NCI-H1048 (cell line): ENCODE measurements around the gene FLACC1.
"Not testable (repeated sequence)": the region's sequence is repeated elsewhere in the genome, so short reads cannot be mapped to it uniquely, and the experiment has no call there.

Source experiments
- DNase-seq: peaks from one replicate; lab custom pipeline; 2025; lab: John Stamatoyannopoulos, UW

The FLACC1 gene

DNA sequence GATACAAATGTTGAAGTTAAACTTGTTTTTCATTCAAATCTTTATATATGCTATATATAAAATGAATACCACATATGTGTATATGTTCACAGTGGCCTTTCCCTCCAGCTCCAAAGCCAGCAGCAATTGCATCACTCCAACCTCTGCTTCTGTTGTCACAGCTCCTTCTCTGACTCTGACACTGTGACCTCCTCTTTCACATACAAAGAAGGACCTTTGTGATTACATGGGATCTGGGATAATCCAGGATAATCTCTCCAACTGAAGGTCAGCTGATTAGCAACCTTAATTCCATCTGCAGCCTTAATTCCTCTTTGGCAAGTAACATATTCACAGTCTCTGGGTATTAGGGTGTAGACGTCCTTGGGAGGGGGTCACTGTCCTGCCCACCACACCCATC is 8.4 kb downstream of the FLACC1 start:
- no peak for DNase-seq

DNA sequence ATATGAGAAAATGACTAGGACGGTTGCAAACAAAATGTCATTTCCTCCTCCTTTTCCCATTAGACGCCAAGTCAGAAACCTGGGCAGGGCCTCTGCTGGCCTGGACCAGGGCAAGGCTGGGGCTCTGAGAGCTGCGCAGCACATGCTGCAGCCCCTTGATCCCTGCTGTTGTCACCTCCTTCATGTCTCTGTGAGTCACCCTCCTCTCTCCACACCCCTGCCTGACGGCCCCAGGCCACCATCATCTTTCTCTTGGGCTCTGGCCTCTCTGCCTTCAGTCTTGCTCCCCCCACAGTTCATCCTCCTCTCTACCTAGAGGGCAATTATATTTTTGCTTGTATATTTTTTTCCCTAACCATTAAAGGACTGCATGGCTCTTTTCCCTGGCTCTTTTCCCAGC is 10.0 kb downstream of the FLACC1 start:
- no peak for DNase-seq

DNA sequence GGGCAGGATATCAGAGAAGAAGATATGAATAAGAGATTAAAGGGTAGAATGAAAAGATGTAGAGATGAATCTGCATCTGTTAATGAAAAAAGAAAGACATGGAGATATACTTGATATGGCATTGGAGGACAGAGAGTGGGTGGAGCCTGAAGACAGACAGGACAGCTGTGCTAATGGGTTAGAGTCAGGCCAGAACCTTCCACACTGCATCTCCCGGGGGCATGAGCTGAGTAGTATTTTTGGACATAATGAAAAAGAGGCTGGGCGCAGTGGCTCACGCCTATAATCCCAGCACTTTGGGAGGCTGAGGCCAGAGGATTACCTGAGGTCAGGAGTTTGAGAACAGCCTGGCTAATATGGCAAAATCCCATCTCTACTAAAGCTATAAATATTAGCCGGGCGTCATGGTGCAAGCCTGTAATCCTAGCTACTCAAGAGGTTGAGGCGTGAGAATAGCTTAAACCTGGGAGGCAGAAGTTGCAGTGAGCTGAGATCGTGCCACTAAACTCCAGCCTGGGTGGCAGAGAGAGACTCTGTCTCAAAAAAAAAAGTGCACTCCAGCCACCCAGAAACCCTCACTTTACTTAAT is 11.4 kb downstream of the FLACC1 start:
- DNase-seq: no peak

DNA sequence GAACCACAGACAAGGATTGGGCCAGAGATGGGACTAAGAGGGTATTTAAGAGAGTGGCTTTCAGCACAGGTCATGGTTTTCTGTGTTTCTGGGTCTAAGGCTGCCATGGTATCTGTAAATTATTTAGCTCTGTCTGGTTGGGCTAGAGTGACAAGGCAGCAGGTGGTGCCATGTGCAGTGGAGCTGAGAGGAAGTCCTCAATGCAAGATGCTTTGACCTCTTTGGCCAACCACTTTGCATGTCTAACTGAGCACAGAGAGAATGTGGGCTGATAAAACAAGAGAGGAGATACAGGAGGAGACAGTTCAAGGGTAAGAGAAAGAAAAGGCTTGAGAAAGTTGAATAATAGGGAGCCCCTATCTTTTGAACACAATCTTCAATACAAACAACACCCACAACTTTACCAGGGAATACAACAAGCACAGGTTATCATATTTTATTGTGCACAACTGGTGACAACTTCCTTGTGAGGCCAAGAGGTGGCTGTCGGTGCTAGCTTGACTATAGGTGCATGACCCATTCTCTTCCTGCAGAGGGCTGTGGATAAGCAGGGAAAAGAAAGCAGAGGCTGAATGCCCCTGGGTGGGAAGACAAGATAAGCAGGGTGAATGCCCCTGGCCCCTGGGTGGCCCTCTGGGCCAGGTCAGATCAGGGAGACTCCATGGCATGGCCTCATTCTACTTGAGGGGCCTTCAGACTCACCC is 12.3 kb downstream of the FLACC1 start:
- DNase-seq: no peak

DNA sequence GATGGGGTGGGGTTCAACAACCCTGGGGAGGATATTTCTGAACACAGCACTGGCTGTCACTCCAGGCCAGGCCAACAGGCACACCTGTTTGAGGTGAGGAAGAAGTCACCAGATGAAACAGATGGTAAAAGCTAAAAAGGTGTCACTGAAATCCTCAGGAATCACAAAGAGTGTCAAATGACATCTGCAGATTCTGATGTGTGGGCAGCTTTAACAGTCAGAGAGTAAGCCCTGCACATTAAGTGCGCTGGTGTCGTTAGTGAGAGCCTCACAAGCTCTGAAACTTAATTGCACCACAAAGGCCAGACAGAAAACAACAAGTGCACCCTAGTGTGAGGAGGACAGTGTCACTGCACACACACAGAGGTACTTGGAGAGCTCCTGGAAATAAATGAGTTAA is 13.6 kb downstream of the FLACC1 start:
- DNase-seq: no peak

DNA sequence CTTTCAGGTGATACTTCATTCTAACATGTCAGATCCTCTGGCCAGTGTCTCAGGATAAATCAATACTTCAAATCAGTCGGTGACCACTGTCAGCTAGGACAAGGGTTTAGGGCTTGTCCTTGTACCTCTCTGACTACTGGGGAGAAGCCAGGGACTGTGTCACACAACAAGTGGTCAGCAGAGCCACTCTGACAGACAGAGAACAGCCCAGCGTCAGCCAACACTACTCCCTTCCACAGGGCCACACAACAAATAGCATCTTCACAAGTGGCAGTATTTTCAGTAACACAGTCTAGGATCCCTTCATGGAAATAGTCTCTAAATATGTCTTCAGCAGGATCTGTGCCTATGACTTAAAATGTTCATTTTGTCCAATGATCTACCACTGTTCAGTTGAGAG is 14.2 kb downstream of the FLACC1 start:
- no peak for DNase-seq

DNA sequence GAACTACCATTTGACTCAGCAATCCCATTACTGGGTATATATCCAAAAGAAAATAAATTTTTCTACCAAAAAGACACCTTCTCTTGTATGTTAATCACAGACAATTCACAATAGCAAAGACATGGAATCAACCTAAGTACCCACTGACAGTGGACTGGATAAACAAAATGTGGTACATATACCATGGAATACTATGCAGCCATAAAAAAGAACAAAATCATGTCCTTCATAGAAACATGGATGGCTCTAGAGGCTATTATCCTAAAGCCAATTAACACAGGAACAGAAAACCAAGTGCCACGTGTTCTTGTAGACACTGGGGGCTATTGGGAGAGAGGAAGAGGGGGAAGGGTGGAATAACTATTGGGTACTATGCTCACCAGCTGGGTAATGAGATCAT is 27.7 kb downstream of the FLACC1 start:
- no peak for DNase-seq

DNA sequence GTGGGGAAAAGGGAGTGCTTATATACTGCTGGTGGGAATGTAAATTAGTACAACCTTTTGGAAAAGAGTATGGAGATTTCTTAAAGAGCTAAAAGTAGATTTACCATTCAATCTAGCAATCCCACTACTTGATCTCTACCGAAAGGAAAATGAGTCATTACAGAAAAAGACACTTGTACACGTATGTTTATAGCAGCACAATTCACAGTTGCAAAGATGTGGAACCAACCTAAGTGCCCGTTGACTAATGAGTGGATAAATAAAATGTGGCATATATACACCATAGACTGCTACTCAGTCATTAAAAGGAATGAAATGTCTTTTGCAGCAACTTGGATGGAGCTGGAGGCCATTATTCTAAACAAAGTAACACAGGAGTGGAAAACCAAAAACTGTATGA is 29.5 kb downstream of the FLACC1 start:
- DNase-seq: no peak

DNA sequence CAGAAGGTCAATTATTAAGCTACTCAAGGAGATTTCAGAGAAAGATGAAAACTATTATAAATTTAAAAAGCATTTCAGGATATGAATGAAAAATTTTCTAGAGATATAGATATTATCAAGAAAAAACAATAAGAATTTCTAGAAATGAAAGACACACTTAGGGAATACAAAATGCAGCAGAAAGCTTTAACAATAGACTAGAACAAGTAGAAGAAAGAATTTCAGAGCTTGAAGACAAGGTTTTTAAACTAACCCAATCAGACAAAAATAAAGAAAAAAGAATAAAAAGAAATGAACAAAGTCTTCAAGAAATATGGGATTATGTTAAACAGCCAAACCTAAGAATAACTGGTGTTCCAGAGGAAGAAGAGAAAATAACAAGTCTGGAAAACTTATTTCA is 34.4 kb downstream of the FLACC1 start:
- DNase-seq: no peak

DNA sequence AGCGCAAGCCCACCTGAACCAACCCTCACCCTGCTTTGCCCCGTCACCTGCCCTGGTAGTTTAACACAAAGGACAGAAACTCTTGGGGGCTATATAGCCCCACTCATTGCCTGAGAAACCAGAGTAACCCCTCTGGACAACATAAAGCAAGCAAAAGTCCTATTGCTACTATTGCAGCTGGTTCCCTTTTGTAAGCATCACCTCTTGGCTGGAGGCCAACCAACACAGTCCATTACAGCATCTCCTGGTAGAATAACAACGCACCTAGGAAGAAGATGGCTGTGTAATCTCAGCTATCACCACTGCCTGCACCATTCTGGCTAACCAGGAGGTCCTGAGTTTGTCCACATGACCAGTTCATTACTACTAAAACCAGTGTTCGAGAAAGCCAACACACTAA is 36.4 kb downstream of the FLACC1 start:
- DNase-seq: no peak

DNA sequence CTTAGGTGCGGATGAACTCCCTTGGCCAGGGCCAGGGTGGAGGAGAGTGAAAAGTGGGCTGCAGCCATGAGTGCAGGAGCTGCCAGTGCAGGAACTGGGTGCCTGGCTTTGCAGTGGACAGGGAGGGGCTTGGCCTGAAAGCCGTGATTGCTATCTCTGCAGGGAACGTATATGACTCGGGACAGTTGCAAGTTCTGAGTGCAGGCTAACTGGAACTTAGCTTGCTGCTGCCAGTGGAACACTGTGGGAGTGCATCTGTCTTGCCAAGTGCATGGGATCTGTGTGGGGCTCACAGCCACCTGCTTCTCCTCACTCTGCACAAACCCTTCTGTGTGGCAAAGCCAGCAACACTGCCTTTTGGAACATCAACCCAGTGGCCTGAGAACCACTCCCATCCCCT is 36.9 kb downstream of the FLACC1 start:
- no peak for DNase-seq

DNA sequence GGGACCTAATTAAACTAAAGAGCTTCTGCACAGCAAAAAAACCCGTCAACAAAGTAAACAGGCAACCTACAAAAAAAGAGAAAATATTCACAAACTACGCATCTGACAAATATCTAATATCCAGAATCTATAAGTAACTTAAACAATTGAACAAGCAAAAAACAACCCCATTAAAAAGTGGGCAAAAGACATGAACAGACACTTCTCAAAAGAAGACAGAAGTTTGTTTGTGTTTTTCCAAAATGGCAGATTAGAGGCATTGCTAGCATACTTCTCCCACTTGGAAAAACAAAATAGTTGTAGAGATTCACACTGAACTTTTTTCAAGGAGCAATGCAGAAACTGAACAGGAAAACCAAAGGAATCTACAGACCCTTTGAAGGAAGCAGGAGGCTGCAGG is 37.6 kb downstream of the FLACC1 start:
- DNase-seq: no peak

DNA sequence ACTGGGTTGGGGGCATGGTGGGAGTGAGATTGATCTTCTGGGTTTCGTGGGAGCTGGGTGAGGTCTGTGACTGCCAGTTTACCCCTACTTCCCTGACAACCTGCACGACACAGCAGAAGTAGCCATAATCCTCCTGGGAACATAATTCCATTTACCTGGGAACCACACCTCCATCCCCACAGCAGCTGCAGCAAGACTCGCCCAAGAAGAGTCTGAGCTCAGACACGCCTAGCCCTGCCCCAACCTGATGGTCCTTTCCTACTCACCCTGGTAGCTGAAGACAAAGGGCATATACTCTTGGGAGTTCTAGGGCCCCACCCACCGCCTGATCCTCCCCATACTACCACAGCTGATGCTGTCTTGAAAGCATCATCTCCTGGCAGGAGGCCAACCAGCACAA is 43.8 kb downstream of the FLACC1 start:
- no peak for DNase-seq

DNA sequence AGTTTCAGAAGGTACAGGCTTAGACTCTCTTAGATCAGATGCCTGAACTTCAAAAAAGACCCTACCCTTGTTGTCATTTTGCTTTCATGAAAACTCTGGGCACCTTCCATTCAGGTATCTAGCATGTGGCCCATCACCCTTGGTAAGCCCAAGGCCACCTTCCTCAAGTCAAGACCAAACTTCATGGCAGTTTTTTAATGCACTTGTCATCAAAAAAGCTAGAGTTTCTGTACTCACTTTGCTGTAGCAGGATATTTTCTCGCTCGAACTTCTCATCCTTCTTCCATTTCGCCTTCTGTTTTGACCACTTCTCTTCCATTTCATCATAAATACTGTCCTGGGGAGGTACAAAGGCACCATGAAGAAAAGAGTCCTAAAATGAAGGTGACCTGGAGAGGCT is 48.2 kb downstream of the FLACC1 start:
- DNase-seq: no peak

DNA sequence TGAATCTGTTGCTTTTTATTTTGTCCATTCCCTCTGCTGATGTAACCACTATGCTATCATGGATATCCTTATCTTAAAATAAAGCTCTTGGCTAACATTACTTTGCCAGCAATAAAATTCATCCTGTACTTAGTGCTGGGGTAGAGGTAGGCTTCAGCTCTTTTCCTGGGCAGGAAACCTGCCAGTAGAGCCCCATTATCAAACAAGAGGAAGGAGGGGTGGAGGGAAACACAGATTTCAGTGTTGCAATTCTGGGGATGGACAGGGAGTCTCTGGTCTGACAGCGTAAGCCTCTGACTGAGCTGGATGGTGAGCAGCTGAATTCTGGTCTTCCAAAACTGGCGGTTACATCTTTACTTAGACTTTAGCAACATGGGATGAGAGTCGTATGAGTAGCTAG is 49.3 kb downstream of the FLACC1 start:
- DNase-seq: no peak

DNA sequence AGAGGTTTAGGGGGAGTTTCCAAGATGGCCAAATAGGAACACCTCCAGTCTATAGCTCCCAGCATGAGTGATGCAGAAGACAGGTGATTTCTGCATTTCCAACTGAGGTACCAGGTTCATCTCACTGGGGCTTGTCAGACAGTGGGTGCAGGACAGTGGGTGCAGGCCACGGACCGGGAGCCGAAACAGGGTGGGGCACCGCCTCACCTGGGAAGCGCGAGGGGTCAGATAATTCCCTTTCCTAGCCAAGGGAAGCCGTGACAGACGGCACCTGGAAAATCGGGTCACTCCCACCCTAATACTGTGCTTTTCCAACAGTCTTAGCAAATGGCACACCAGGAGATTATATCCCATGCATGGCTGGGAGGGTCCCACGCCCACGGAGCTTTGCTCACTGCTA is 57.2 kb downstream of the FLACC1 start:
- DNase-seq: not testable (repeated sequence)

DNA sequence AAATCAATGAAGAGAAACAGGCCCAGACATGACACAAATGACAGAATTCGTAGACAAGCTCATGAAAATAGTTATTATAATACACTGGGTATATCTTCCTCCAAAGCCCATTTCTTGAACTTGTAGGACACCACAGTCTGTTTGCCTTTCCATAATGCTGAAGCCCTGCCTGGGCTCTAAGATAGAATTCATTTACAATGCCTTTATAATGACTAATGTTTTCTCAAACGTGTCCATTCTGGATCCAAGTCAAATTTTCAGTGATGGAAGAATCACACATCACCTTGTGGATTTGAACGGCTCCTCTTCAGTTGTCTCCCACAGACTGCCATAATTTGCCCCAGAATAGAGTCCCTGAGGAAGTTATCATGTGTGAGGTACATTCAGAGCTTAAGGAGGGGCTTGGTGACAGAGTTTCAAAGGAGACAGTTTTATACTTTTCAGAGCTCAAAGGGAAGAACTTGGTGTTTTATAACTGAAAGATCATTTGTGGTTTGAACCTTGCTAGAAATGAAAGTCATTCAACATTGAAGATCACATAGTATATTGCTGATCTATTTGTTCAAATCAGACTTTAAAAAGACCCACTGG is 58.6 kb downstream of the FLACC1 start:
- DNase-seq: no peak

DNA sequence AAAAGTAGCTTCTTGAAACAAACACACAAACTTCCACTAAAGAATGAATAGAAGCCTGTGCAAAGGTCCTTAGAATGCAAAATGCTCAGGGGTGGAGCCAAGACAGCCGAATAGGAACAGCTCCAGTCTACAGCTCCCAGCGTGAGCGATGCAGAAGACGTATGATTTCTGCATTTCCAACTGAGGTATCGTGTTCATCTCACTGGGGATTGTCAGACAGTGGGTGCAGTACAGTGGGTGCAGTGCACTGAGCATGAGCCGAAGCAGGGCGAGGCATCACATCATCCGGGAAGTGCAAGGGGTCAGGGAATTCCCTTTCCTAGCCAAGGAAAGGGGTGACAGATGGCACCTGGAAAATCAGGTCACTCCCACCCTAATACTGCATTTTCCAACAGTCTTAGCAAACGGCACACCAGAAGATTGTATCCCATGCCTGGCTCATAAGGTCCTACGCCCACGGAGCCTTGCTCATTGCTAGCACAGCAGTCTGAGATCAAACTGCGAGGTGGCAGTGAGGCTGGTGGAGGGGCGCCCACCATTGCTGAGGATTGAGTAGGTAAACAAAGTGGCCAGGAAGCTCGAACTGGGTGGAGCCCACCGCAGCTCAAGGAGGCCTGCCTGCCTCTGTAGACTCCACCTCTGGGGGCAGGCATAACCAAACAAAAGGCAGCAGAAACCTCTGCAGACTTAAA is 66.5 kb downstream of the FLACC1 start:
- DNase-seq: not testable (repeated sequence)

DNA sequence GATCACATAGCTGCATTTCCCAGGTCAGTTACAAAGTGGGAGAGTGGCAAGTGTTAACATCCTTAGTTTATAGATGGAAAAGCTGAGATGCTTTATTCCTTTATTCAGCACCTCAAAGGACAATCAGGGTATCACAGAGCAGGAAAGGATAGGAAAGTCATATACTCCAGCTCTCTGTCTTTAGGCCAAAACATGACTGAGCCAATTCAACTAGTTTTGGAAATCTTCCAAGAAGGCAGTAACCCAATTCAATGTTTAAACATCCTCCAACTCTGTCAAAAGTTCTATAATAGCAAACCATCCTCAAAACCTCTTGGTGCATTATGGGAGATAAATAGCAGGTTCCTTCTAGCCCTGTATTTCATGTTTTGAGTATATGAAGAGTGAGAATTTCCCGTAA is 71.6 kb downstream of the FLACC1 start:
- DNase-seq: no peak

DNA sequence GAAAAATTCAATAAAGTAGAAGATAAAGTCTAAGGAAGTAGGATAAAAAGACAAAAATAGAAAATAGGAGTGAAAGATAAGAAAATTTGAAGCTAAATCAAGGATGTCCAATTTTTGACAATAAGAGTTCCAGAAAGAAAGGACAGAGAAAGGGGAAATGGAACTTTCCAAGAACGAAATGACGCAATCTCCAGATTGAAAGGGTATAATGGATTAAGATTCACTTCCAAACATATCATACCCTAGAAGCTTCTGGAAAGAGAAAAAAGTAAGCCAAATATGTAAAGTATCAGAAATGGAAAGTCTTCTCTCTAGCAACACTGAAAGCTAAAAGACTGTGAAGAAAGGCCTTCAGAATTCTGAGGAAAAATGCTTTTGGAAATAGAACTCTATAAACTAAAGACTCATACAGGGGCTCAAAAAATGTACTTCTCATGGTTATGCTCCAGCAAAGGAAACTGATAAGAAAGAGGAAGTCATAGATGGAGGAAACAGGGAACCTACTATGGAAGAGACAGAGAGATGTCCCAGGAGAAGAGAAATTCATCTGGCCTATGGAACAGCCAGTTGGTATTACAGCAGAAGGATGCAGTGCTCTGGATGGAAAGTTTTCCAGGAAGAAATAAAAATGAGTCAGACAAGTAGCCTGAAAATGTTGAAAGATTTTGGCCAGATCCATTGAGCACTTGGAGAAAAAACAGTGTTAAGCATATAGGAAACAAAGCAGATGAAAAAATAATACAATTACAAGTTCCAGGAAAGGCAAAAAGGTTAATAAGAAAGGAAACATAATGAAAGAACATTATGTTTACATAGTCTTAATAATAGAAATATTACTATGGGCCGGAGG is 76.7 kb downstream of the FLACC1 start:
- no peak for DNase-seq

DNA sequence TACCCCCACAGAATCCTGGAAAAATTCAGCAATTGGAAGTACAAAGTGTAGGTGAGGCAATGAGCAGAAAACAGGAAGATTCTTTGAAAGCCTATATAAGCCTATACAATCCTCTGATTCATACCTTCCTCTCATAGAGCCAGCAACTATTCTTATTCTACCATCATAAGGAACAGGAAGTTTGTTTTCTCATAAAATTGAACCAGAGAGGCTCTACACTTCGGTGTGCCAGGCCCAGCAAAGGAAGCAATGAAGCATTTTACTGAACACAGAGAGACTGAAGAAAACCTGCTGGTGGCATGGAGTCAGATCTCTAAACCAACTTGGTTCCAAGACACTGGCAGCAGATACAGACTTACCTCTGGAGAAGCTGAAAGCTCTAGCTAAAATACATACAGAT is 78.1 kb downstream of the FLACC1 start:
- DNase-seq: no peak

DNA sequence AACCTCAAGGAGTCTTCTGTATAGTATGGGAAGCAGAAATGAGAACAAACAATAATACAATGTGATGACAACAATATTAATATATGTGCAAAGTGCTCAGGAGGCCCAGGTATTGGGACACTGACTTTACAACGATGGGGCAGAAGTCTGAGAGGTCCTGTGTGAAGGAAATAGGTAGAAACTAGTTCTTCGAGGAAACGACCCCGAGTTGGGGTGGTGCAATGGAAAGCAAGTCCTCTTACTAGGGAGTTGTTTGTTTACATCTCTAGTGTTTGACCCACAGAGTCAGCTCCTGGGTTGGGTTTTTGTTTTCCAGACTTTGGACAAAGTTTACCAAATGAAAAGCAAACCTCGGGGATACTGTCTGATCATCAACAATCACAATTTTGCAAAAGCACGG is 80.6 kb downstream of the FLACC1 start:
- no peak for DNase-seq
